ENCODE results near the gene TGOLN2.
A peak's percentile ranks its signal among the peaks of the same experiment; 100 is the strongest.
"Not testable (repeated sequence)": the region's sequence is repeated elsewhere in the genome, so short reads cannot be mapped to it uniquely, and the experiment has no call there.

The TGOLN2 gene

GRCh38 chr2:85327822-85328617, at the start of gene TGOLN2:
Gene TGOLN2 (minus strand): TSS chr2:85327989. CDS start chr2:85327962, 27 bp downstream.
- Mint-ChIP-seq H3K4me1 (peaks cover 36% of the 10 kb centered on the region), H3K4me3 (peak within 1 kb of the TSS; percentile 100), H3K27me3 (peaks cover 10% of the 10 kb centered on the region), H3K36me3 (peaks cover 45% of the 10 kb centered on the region), H3K27ac (peak within 1 kb of the TSS; percentile 99), H3K9me3 (no peaks in the 10 kb centered on the region)
- peak; percentile 95 for DNase-seq
- CTCF ChIA-PET: interaction anchor here (1.7 kb wide), 1 partner anchor 224 kb away, joined by 4 read pairs; no protein-coding TSS in a partner anchor

- H3K36me3 Mint-ChIP-seq: peaks cover 45% of the 10 kb centered on the region
- no peaks in the 10 kb centered on the region for H3K4me1 Mint-ChIP-seq
- CTCF ChIA-PET: no interaction called here
- H3K9me3 Mint-ChIP-seq: peaks cover 3% of the 10 kb centered on the region
- no peak overlapping the region for H3K27ac Mint-ChIP-seq
- H3K27me3 Mint-ChIP-seq: no peaks in the 10 kb centered on the region
- DNase-seq: no peak
- no peak overlapping the region for H3K4me3 Mint-ChIP-seq
Observed at GRCh38 chr2:85377083-85377482, 49.3 kb upstream of the TGOLN2 start.

DNA sequence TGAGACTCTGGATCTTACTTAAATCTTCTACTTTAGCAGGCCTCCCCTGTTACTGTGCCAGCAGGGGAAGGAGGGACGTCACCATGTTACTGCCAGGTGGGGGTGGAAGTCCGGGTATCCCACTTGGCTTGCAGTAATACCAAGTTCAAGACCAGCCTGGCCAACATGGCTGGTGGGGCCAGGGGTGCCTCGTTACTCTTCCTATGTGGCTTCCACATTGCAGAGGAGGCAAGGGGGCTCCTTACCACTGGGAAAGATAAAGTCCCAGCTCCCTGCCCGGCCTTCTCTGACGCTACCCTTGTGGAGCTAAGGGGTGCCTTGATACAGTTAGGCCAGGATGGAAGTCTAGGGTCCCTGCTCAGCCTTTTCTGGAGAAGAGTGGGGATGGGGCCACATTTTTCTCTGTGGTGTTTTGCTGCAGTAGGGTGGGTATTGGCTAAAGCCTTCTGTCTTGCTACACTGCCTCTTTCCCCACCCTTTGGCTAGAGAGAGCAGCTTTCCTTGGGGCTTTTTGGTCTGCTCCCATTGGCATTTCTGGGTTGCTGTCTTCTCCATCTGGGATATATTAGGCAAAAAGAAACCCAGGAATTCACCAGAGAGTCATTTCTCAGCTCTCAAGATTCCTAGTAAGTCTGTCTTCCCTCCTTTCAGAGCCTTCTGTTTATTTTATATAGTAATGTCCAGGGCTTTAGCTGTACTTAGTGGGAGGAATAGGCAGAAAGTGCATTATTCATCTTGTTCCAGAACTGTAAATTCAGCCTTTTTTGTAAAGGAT, 48.7 kb upstream of the TGOLN2 start:
- Mint-ChIP-seq H3K9me3 (peaks cover 3% of the 10 kb centered on the region), H3K36me3 (peaks cover 44% of the 10 kb centered on the region), H3K27ac (no peak overlapping the region), H3K4me3 (no peak overlapping the region), H3K27me3 (no peaks in the 10 kb centered on the region), H3K4me1 (no peaks in the 10 kb centered on the region)
- CTCF ChIA-PET: no interaction called here
- no peak for DNase-seq

- Mint-ChIP-seq H3K4me3 (no peak overlapping the region), H3K4me1 (no peaks in the 10 kb centered on the region), H3K27me3 (no peaks in the 10 kb centered on the region), H3K36me3 (peaks cover 12% of the 10 kb centered on the region), H3K27ac (no peak overlapping the region), H3K9me3 (no peaks in the 10 kb centered on the region)
- CTCF ChIA-PET: interaction anchor here (1.1 to 2.2 kb wide), 3 partner anchors 16 to 20 kb away, joined by 4 to 9 read pairs (median 5); partner anchors contain the start of genes ELMOD3 and RETSAT
- DNase-seq: no peak
Observed at GRCh38 chr2:85371045-85371444, 43.3 kb upstream of the TGOLN2 start.

GRCh38 chr2:85369500-85369899, 41.7 kb upstream of the TGOLN2 start:
- CTCF ChIA-PET: interaction anchor here (1.0 to 2.2 kb wide), 3 partner anchors 15 to 52 kb away, joined by 3 to 9 read pairs (median 5); partner anchors contain the start of genes ELMOD3 and RETSAT
- no peak overlapping the region for H3K4me3 Mint-ChIP-seq
- no peak overlapping the region for H3K27ac Mint-ChIP-seq
- peaks cover 4% of the 10 kb centered on the region for H3K36me3 Mint-ChIP-seq
- no peaks in the 10 kb centered on the region for H3K9me3 Mint-ChIP-seq
- H3K27me3 Mint-ChIP-seq: no peaks in the 10 kb centered on the region
- no peak for DNase-seq
- no peaks in the 10 kb centered on the region for H3K4me1 Mint-ChIP-seq

DNA sequence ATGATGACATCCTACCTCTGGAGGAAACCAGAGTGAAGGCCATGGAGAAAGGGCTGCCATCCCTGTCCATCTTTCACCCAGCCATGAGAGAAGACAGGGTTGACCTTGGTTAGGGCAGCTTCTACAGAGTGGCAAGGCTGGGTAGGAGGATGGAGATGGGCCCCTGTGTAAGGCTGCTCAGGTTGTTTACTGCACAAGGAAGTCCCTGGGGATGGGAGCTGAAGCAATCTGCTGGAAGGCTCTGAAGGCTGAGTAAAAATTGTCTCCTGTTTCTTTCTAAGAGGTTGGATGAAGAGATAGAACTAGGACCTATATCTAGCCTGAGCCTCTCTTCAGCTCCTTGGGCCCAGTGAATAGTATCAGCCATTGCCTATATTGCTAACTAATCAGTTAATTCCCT, 41.1 kb upstream of the TGOLN2 start:
- CTCF ChIA-PET: interaction anchor here (1.0 to 2.2 kb wide), 3 partner anchors 14 to 52 kb away, joined by 3 to 9 read pairs (median 5); partner anchors contain the start of genes ELMOD3 and RETSAT
- DNase-seq: no peak
- no peaks in the 10 kb centered on the region for H3K9me3 Mint-ChIP-seq
- H3K27ac Mint-ChIP-seq: no peak overlapping the region
- H3K36me3 Mint-ChIP-seq: peaks cover 4% of the 10 kb centered on the region
- no peaks in the 10 kb centered on the region for H3K4me1 Mint-ChIP-seq
- H3K4me3 Mint-ChIP-seq: no peak overlapping the region
- H3K27me3 Mint-ChIP-seq: no peaks in the 10 kb centered on the region

GRCh38 chr2:85367180-85367579, 39.4 kb upstream of the TGOLN2 start:
- Mint-ChIP-seq H3K4me1 (no peaks in the 10 kb centered on the region), H3K27me3 (no peaks in the 10 kb centered on the region), H3K27ac (no peak overlapping the region), H3K9me3 (no peaks in the 10 kb centered on the region), H3K36me3 (peaks cover 12% of the 10 kb centered on the region), H3K4me3 (no peak overlapping the region)
- DNase-seq: no peak
- CTCF ChIA-PET: no interaction called here

GRCh38 chr2:85362653-85363387, 35.0 kb upstream of the TGOLN2 start:
- H3K9me3 Mint-ChIP-seq, H3K4me3 Mint-ChIP-seq, H3K4me1 Mint-ChIP-seq, CTCF ChIA-PET, DNase-seq, H3K27ac Mint-ChIP-seq, H3K27me3 Mint-ChIP-seq: not testable (repeated sequence)
- H3K36me3 Mint-ChIP-seq: peaks cover 28% of the 10 kb centered on the region

DNA sequence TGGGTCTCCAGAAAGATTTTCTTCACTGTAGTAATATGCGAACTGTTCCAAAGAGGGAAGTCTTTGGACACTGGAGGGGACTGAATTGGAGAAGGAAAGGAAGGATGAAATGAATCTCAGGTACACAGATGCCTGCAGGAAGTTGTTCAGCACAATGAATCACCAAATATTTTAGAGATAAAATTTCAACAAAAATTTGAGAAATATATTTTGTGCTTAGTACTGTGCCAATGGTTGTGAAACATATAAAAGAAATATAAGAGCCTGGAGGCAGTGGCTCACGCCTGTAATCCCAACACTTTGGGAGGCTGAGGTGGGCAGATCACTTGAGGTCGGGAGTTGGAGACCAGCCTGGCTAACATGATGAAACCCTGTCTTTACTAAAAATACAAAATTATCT, 29.9 kb upstream of the TGOLN2 start:
- Mint-ChIP-seq H3K27ac (no peak overlapping the region), H3K9me3 (no peaks in the 10 kb centered on the region), H3K27me3 (no peaks in the 10 kb centered on the region), H3K4me1 (peaks cover 44% of the 10 kb centered on the region), H3K36me3 (peaks cover 39% of the 10 kb centered on the region), H3K4me3 (no peak overlapping the region)
- CTCF ChIA-PET: interaction anchor here (1.5 kb wide), 1 partner anchor 194 kb away, joined by 3 read pairs; no protein-coding TSS in a partner anchor
- no peak for DNase-seq

DNA sequence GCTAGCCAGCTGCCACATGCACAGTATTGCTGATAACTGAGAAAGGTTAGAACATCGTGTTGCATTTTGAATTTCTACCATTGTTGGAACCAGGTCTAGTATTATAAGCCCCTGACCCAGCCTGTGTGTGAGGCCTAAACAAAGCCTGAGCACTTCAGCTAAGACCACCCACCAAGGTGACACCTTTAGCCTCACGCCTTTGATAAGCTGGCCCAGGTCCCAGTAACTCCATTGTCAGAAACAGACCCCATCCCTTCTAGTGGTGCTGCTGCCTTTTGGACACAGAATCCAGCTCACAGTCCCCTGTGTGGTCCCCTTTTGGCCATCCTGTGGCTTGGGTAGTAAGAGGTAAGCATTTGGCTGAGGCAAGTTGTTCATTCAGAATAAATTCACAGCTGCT, 28.4 kb upstream of the TGOLN2 start:
- CTCF ChIA-PET: no interaction called here
- no peak for DNase-seq
- Mint-ChIP-seq H3K9me3 (no peaks in the 10 kb centered on the region), H3K27me3 (no peaks in the 10 kb centered on the region), H3K27ac (no peak overlapping the region), H3K36me3 (peaks cover 34% of the 10 kb centered on the region), H3K4me1 (peaks cover 51% of the 10 kb centered on the region), H3K4me3 (peak overlapping the region; percentile 99)

- peaks cover 54% of the 10 kb centered on the region for H3K4me1 Mint-ChIP-seq
- peak overlapping the region; percentile 99 for H3K4me3 Mint-ChIP-seq
- CTCF ChIA-PET: interaction anchor here (1.7 to 2.1 kb wide), 4 partner anchors 14 to 197 kb away, joined by 5 to 9 read pairs (median 6); no protein-coding TSS in a partner anchor
- H3K36me3 Mint-ChIP-seq: peaks cover 38% of the 10 kb centered on the region
- no peaks in the 10 kb centered on the region for H3K9me3 Mint-ChIP-seq
- H3K27ac Mint-ChIP-seq: no peak overlapping the region
- DNase-seq: no peak
- H3K27me3 Mint-ChIP-seq: no peaks in the 10 kb centered on the region
Observed at GRCh38 chr2:85355521-85355920, 27.7 kb upstream of the TGOLN2 start.

- no peak for DNase-seq
- Mint-ChIP-seq H3K4me1 (peaks cover 54% of the 10 kb centered on the region), H3K36me3 (peaks cover 42% of the 10 kb centered on the region), H3K27me3 (no peaks in the 10 kb centered on the region), H3K9me3 (no peaks in the 10 kb centered on the region), H3K27ac (peak overlapping the region; percentile 95), H3K4me3 (peak overlapping the region; percentile 99)
- CTCF ChIA-PET: interaction anchor here (1.4 to 2.1 kb wide), 5 partner anchors 9 to 197 kb away, joined by 3 to 9 read pairs (median 5); no protein-coding TSS in a partner anchor
Observed at GRCh38 chr2:85355073-85355410, 27.3 kb upstream of the TGOLN2 start.

DNA sequence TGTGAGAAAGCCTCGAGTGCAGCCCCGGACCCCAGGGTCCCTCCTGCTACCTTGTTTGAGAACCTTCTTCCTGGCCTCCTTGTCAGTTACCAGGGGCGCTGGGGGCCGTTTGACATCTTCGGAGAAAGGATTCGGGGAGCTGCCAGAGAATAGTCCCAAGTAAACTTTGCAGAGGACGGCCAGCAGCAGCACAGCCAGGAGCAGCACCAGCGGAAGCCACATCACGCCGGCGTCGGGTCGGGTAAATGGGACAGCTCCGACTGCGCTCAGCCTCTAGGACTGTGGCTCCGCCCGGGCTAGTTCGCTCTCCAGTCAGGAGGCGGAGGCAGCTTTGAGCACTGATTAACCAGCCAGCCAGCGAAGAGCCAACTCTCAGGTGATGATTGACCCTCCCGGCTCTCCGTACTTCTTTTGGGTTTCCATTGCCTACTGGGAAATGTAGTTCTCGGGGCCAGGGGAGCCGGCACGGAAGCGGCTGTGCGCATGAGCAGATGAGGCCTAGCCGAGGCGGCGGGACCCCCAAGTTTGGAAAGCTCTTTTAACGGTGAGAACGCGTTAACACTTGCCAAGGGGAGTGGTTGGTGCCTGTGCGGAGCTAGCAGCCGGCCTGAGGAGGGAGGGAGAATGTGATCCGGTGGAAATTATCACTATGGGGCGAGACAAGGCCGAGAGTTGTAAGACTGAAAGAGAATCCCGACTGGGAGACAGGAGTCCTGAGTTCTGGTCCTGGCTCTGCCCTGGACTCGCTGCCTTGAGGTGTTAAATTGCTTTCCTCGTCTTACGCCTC, 26.7 kb upstream of the TGOLN2 start, which contains the start of the genes ELMOD3 and RETSAT:
ELMOD3 (plus strand) TSS at position 484 of the 787 bp plus-strand sequence. CDS start 2,430 bp downstream, outside the sequence.
RETSAT (minus strand) TSS at position 243 of the 787 bp plus-strand sequence; CDS start at position 222, 21 bp downstream.
- H3K4me1 Mint-ChIP-seq: peaks cover 52% of the 10 kb centered on the region

More for the DNA sequence above, 26.7 kb upstream of the TGOLN2 start, which contains the start of the genes ELMOD3 and RETSAT:
- Mint-ChIP-seq H3K27ac (peak within 1 kb of the TSS; percentile 95), H3K36me3 (peaks cover 44% of the 10 kb centered on the region), H3K9me3 (no peaks in the 10 kb centered on the region), H3K4me3 (peak within 1 kb of the TSS; percentile 99), H3K27me3 (no peaks in the 10 kb centered on the region)
- CTCF ChIA-PET: interaction anchor here (1.2 to 2.1 kb wide), 6 partner anchors 10 to 198 kb away, joined by 3 to 9 read pairs (median 5); no protein-coding TSS in a partner anchor
- DNase-seq: peak; percentile 99
